Fibroblast of villous mesenchyme (primary cell): ENCODE data around the gene PSMA6. TPM values are rescaled to one million over a fixed set of nuclear protein-coding genes. Genes with fewer than 3 reads are reported as not detected.
"Not testable (repeated sequence)": the region's sequence is repeated elsewhere in the genome, so short reads cannot be mapped to it uniquely, and the experiment has no call there.

Source experiments
- DNase-seq: peaks from one replicate; pipeline ENCODE4 v3.0.0-alpha.2; 2010; ENCODE audit warnings: low read depth
- H3K4me3 ChIP-seq: 2 replicates; pipeline ENCODE4 v1.5.1; 2011; ENCODE audit warnings: low read depth, mild to moderate bottlenecking, low read length
- total RNA-seq: library from RNA; depleted of rRNA; stranded (reverse); fragments of >200 nt; gene quantifications from 2 replicates; pipeline ENCODE4 v1.2.3, GENCODE V29; 2012
- TF ChIP-seq, protein P1 (sequence below): IDR thresholded peaks from 2 replicates; pipeline ENCODE4 v1.5.1; 2012; ENCODE audit warnings: low read depth, mild to moderate bottlenecking, low read length; ENCODE audit not compliant: insufficient read depth

PSMA6 gene
- total RNA-seq, 1 donor, result 256 TPM

DNA sequence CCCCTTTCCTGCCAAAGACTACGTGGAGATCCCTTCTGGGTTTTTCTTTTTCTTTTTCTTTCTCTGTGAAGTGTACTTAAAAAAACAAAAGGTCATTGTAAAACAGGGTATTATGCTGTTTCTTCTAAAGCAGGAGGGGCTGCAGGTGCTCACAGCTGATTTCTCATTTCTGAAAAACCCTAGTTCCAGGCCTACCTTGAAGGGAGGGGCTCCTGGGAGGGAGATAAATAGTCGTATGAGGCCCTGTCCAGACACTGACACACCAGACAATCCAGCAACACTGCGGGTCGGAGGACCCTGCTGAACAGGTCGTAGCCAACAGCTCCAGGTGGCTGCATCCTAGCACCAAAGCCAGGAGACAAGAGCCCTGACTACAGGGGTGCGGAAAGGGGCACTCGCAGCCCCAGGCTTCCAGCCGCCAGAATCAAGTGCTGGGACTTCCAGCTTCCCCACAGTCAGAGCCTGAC is 41.1 kb downstream of the PSMA6 start:
- no peak overlapping the region for H3K4me3 ChIP-seq
- DNase-seq, result no peak

DNA sequence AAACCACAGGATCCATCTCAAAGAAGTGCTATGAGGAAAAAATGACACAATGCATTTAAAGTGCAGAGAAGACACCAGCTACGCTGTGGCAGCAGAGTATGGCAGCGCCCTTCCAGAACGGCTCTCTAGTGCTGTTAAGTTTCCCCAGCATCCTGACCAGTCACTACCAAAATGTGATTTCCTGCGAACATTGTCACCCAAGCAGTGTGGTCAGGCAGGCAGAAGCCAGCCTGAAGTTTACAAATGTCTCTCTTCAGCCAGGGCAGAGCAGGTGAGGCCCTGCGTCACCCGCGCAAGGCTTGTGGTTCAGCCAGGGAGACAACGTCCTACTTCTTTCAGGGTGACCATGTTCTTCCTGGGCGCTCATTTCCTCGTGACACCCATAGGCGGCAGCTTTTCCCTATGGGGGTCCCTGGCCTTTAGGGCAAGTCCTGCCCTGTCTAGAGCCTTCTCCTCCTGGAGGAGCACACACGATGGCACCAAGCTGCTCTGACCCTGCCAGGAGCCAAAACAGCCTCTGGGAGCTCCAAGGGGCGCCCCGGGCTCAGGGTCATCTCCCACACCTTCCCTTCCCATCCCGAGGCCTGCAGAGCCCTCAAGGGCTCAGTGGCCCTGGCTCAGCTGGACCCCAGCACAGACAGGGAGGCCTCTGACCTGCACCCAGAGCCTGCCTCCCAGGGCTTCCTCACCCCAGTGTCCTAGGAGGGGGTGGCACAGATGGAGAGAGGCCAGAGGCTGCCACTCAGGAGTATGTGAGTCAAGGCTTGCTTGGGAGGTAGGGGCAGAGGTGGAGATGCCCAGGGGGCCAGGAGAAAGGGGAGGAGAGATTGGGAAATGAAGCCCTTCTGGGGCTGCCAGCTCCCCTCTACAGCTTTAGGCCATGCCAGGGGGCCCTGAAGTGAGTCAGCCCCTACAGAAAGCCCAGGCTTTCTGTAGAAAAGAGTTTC is 41.9 kb downstream of the PSMA6 start:
- H3K4me3 ChIP-seq, result no peak overlapping the region
- DNase-seq, result no peak
- TF ChIP-seq, protein P1, sequence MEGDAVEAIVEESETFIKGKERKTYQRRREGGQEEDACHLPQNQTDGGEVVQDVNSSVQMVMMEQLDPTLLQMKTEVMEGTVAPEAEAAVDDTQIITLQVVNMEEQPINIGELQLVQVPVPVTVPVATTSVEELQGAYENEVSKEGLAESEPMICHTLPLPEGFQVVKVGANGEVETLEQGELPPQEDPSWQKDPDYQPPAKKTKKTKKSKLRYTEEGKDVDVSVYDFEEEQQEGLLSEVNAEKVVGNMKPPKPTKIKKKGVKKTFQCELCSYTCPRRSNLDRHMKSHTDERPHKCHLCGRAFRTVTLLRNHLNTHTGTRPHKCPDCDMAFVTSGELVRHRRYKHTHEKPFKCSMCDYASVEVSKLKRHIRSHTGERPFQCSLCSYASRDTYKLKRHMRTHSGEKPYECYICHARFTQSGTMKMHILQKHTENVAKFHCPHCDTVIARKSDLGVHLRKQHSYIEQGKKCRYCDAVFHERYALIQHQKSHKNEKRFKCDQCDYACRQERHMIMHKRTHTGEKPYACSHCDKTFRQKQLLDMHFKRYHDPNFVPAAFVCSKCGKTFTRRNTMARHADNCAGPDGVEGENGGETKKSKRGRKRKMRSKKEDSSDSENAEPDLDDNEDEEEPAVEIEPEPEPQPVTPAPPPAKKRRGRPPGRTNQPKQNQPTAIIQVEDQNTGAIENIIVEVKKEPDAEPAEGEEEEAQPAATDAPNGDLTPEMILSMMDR, result no peak

More for the DNA sequence above, 41.1 kb downstream of the PSMA6 start:
- TF ChIP-seq, protein P1, result no peak

DNA sequence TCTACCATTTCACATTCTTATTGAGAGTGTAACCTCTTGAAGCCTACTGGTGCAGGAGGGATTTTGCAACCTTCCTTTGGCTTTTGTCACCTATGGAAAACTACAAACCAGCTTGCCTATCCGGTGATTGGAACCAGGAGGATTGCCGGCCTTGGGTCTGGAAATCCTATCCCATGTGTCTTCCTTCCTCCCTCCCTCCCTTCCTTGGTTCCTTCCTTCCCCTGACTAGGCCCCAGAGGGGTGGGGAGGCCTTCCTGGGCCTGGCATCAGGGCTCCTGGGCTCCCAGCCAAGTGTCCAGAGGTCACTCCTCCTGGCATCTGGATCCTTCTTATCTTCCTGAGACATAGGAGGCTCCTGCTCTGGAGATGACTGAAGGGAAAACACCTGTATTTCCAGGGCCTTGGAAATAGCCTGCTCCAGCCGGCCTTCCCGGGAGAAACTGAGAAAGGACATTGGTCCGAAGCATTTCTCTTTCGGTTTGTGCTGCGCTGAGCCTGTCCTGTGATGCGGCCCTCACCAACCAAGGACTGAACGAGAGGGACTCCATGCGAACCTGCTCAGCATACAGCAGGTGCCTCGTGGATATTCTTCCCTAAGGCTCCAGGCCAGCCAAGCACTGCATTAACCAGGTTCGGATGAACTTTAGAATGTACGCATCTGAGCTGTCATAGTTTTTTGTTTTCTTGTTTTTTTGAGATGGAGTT is 43.4 kb downstream of the PSMA6 start:
- DNase-seq, result peak; percentile 90

DNA sequence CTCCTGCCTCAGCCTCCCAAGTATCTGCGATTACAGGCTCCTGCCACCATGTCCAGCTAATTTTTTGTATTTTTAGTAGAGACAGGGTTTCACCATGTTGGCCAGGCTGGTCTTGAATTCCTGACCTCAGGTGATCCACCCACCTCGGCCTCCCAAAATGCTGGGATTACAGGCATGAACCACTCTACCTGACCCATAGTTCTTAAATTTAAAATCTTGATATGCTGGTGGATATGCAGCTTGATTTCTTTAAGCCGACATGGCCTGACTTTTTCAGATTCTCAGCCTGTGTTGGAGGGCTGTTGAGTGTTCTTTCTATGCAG is 44.0 kb downstream of the PSMA6 start:
- not testable (repeated sequence) for H3K4me3 ChIP-seq, DNase-seq

More for the DNA sequence above, 43.4 kb downstream of the PSMA6 start:
- TF ChIP-seq, protein P1, result no peak
- no peak overlapping the region for H3K4me3 ChIP-seq

DNA sequence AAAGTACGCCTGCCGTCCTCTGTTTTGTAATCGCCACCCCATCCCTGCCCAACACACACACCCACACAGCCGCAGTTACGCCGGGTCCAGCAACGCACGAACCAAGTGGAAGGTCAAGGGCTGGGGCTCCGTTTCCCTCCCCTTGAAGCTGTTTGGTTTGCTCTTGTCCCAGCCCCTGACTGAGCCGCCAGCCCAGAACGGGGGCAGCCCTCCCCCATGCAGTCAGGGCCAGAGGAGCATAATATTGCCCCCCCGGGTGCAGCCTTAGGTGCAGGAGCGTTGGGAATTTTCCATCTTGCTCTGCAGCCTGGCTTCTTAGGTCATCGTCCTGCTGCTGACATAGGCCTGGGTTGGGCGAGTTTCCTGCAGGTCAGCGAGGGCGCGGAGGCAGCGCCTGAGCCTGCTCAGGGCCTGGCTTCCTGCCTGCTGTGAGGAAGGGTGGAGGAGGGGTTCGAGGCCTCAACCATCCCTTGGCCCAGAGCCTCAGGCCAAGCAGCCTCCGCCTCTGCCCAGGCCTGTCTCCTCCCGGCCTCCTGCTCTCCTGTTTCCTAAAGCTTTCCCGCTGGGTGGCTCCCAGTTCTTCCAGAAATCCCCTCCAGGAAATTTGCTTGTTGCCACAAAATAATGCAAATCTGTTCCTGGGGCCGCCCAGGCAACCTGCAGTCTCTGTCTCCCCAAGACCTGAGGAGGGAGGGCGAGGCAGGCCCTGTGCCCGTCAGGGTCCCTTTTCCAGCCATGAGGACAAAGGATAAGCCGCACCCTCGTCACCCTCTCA is 44.5 kb downstream of the PSMA6 start:
- peak; percentile 100 for DNase-seq
- TF ChIP-seq, protein P1, result no peak
- H3K4me3 ChIP-seq, result no peak overlapping the region

DNA sequence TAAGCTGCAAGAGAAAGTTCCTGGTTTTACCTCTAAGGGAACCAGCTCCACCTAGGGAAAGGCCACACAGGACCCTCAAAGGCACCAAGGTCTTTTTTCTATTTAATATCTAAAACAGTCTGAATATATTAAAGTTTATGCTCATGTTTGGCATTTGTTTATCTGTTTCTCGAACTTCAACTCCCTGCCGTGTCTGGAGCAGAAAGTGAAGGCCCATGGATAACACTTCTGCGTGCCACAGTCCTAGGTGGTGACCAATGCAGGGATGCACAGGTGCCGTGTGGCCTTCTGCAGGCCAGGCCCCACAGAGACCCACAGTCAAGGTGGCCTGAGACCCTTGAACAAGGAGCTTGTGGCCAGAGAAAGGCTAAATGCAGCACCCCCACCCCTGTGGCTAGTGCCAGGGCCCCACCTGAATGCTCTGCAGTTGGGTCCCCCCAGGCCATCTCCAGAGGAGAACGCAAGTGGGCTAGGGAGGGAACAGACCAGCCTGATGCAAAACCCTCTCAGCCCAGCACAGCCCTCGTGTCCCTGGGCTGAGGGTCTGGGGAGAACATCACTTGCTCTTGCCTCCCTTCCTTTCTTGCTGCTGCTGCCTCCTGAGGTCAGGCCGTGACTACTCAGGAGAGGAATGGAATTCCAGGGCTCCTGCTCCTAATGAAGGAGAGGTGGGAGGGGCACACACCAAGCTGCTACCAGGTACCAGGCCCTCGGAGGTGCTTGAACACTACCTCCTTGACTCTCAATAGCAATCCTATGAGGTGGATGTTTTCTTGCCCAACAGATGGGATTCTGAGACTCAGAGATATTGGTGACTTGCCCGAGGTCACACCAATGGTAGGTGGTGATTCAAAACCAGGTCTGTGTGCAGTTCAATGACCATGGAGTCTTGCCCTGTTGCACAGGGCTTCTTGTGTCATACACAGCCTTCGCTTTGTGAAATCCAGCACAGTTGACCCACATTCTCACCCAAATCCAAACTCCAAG is 45.4 kb downstream of the PSMA6 start:
- TF ChIP-seq, protein P1, result no peak
- H3K4me3 ChIP-seq, result no peak overlapping the region
- DNase-seq, result no peak
